ENCODE data around the gene ITGAV. TPM values are rescaled to one million over a fixed set of nuclear protein-coding genes. Genes with fewer than 3 reads are reported as not detected.

Gene ITGAV
- total RNA-seq, 1 experiment from 2014 or later = 26.9 TPM

DNA sequence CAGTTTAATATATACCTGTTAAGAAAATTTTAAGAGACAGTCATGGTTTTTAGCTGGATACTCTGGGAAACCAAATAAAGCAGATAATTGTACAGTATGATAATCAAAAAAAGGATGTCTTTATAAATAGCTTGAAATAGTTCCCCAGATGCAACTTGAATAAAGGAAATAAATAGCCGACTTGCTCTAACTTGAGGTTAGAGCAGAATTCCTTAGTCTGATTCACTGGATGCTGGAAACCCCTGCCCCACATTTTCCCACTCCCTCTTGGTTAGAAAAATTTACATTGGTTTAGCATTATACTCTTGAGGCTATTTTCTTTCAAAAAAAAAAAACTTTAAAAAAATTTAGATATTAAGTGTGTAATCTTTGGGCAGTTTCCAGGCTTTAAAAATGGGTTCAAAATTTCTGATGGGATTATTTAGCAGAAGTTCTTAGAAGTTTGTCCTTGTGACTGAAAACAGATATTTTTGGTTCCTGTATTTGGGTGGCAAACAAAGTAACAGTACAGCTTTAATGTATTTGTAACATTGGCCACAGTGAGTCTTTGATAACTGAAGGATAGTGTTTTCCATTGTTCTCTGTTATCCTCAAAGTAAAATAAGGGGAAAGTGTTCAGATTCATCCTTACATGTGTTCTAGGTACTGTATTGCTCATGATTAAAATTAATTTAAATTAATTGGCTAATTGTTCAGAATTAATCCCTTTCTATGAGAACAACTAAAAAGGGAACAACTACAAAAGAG is 39.6 kb downstream of the ITGAV start:
- Histone ChIP-seq H3K79me1 (ENCODE audit: insufficient read depth, low read depth, low read length, poor library complexity, severe bottlenecking) (no peaks in the 10 kb centered on the region), H4K8ac (replicated peaks; ENCODE audit: insufficient read length, low read depth, low read length) (no peak overlapping the region), H3K4ac (ENCODE audit: low read depth, low read length) (no peak overlapping the region), H3K9ac (ENCODE audit: extremely low read depth, insufficient read length, low read length) (no peak overlapping the region), H4K5ac (ENCODE audit: insufficient read length, low read depth, low read length) (no peak overlapping the region), H3K4me1 (ENCODE audit: insufficient read depth, low read length) (no peaks in the 10 kb centered on the region), H3K14ac (ENCODE audit: insufficient read depth, low read length) (no peak overlapping the region), H3T11ph (ENCODE audit: low read length) (no peak overlapping the region), H2AFZ (ENCODE audit: low read length) (no peak overlapping the region), H3K18ac (ENCODE audit: insufficient read length, low read depth, low read length) (no peak overlapping the region), H3K27ac (ENCODE audit: insufficient read length, low read depth, low read length) (no peak overlapping the region), H3K56ac (ENCODE audit: insufficient read length, low read depth, low read length) (no peak overlapping the region), H2AK5ac (ENCODE audit: insufficient read length, low read length) (no peak overlapping the region), H3K9me3 (ENCODE audit: control insufficient read depth, low read depth, low read length) (no peaks in the 10 kb centered on the region), H2BK5ac (ENCODE audit: insufficient read length, low read length) (no peak overlapping the region), H4K20me1 (ENCODE audit: control insufficient read depth, insufficient read depth, insufficient read length) (no peaks in the 10 kb centered on the region), H2BK120ac (ENCODE audit: low read depth, low read length, poor library complexity, severe bottlenecking) (no peak overlapping the region), H3K27me3 (ENCODE audit: insufficient read depth, low read length) (no peaks in the 10 kb centered on the region), H3K23ac (ENCODE audit: insufficient read length, low read depth, low read length) (no peak overlapping the region), H4K91ac (ENCODE audit: insufficient read length, low read depth, low read length) (no peak overlapping the region), H2BK15ac (ENCODE audit: low read depth, low read length) (no peak overlapping the region), H2BK20ac (ENCODE audit: low read depth, low read length, poor library complexity, severe bottlenecking) (no peak overlapping the region), H3K23me2 (ENCODE audit: insufficient read length, low read depth, low read length, poor library complexity, severe bottlenecking) (no peaks in the 10 kb centered on the region), H3K4me2 (ENCODE audit: insufficient read depth, insufficient read length, low read length) (no peak overlapping the region), H2BK12ac (ENCODE audit: insufficient read length, low read depth, low read length) (no peak overlapping the region), H3K79me2 (ENCODE audit: insufficient read depth, low read length) (no peaks in the 10 kb centered on the region)
- WGBS (ENCODE audit: extremely low coverage, insufficient read length, low lambda C conversion rate) = no CpG with 5 or more reads among the region's 1 CpG
- H3K27me3 Mint-ChIP-seq (ENCODE audit: low read depth) = no peaks in the 10 kb centered on the region
- TF ChIP-seq, protein P1, sequence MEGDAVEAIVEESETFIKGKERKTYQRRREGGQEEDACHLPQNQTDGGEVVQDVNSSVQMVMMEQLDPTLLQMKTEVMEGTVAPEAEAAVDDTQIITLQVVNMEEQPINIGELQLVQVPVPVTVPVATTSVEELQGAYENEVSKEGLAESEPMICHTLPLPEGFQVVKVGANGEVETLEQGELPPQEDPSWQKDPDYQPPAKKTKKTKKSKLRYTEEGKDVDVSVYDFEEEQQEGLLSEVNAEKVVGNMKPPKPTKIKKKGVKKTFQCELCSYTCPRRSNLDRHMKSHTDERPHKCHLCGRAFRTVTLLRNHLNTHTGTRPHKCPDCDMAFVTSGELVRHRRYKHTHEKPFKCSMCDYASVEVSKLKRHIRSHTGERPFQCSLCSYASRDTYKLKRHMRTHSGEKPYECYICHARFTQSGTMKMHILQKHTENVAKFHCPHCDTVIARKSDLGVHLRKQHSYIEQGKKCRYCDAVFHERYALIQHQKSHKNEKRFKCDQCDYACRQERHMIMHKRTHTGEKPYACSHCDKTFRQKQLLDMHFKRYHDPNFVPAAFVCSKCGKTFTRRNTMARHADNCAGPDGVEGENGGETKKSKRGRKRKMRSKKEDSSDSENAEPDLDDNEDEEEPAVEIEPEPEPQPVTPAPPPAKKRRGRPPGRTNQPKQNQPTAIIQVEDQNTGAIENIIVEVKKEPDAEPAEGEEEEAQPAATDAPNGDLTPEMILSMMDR (conservative IDR thresholded peaks at IDR 0.05) = no peak
- H3K4me1 Mint-ChIP-seq = peaks cover 3 to 9% of the 10 kb centered on the region in 2 experiments
- H3K4me3 Mint-ChIP-seq = no peak overlapping the region
- no peak for DNase-seq
- H3K27ac Mint-ChIP-seq = no peak overlapping the region
- no peaks in the 10 kb centered on the region; a peak in 1 of 5 replicates for H3K9me3 Mint-ChIP-seq
- H3K36me3 Mint-ChIP-seq (ENCODE audit: insufficient read depth in 1 of 3, low read depth in 3 of 3) = peaks cover 0 to 4% (median 1%) of the 10 kb centered on the region in 3 experiments; a peak in 2 of 7 replicates
